Lung (tissue), 12 donors: ENCODE results near the gene IFT43. TPM values are rescaled to one million over a fixed set of nuclear protein-coding genes. Genes with fewer than 3 reads are reported as not detected.

Source experiments
- ATAC-seq: fragments of 200-7000 bp; cut with Tn5 transposase; one replicate; pipeline ENCODE4 v1.9.1; 2020; ENCODE audit warnings: moderate number of reproducible peaks; ENCODE audit not compliant: insufficient read depth, low FRiP score
- DNase-seq, 3 donors: peaks; one replicate each; pipeline ENCODE4 v3.0.0-alpha.2; 2013 to 2017
- H3K27ac ChIP-seq, 2 donors: one replicate each; pipeline ENCODE4 v1.5.1; 2013; ENCODE audit warnings: mild to moderate bottlenecking in 2 of 2, moderate library complexity in 2 of 2, control low read depth in 1 of 2, inconsistent platforms in 1 of 2, low read depth in 1 of 2, low read length in 1 of 2
- H3K27me3 ChIP-seq, 3 donors: one replicate each; pipeline ENCODE4 v1.5.1; 2013; ENCODE audit warnings: low read length in 2 of 3; ENCODE audit not compliant: control insufficient read depth in 3 of 3, insufficient read depth in 3 of 3
- H3K36me3 ChIP-seq, 4 donors: one replicate each; pipeline ENCODE4 v1.5.1; 2013; ENCODE audit warnings: low read length in 4 of 4, mild to moderate bottlenecking in 1 of 4, moderate library complexity in 1 of 4; ENCODE audit not compliant: control insufficient read depth in 4 of 4, insufficient read depth in 4 of 4
- H3K4me1 ChIP-seq, 5 donors: one replicate each; pipeline ENCODE4 v1.5.1; 2013; ENCODE audit warnings: low read length in 5 of 5, mild to moderate bottlenecking in 2 of 5, moderate library complexity in 1 of 5; ENCODE audit not compliant: control insufficient read depth in 5 of 5, insufficient read depth in 5 of 5
- H3K4me3 ChIP-seq: one replicate; pipeline ENCODE4 v1.5.1; 2013; ENCODE audit warnings: mild to moderate bottlenecking, control low read depth, moderate library complexity
- H3K9ac ChIP-seq, 2 donors: one replicate each; pipeline ENCODE4 v1.5.1; 2013; ENCODE audit warnings: low read length in 2 of 2, control low read depth in 1 of 2; ENCODE audit not compliant: insufficient read depth in 1 of 2
- H3K9me3 ChIP-seq, 4 donors: one replicate each; pipeline ENCODE4 v1.5.1; 2013; ENCODE audit warnings: low read length in 3 of 4, mild to moderate bottlenecking in 1 of 4, moderate library complexity in 1 of 4; ENCODE audit not compliant: control insufficient read depth in 4 of 4, insufficient read depth in 3 of 4
- WGBS, 2 donors: extraction: QIAGEN DNeasy Blood & Tissue Kit; methylation state at CpG; one replicate each; pipeline ENCODE4 v1.1.7; 2013; 5-methylcytosine and 5-hydroxymethylcytosine counted together
- polyA plus RNA-seq, 2 donors: library from polyadenylated mRNA; stranded (reverse); fragments of 200-250 nt; gene quantifications; one replicate each; pipeline ENCODE4 v1.2.1, GENCODE V29; 2013
- total RNA-seq, 2 donors: library from RNA; depleted of rRNA in 1 of 2; stranded (reverse); fragments of >200 nt in 1 of 2; gene quantifications; one replicate each; pipeline ENCODE4 v1.2.1, GENCODE V29; 2014 to 2021
- TF ChIP-seq, protein P1 (sequence below): IDR thresholded peaks from 2 replicates; pipeline ENCODE4 v1.5.1; 2012; ENCODE audit warnings: mild to moderate bottlenecking; ENCODE audit errors: control extremely low read depth, extremely low read depth
- donor health status: control.
- donor health status: control.
- donor health status: Bipolar disorder and iron deficiency.
- donor health status: healthy.
- donor health status: DM: yes; HTN: yes; CAD: no.

IFT43 gene
- total and polyA plus RNA-seq, 4 donors: 35.4 to 51.6 (median 40.4) TPM

DNA sequence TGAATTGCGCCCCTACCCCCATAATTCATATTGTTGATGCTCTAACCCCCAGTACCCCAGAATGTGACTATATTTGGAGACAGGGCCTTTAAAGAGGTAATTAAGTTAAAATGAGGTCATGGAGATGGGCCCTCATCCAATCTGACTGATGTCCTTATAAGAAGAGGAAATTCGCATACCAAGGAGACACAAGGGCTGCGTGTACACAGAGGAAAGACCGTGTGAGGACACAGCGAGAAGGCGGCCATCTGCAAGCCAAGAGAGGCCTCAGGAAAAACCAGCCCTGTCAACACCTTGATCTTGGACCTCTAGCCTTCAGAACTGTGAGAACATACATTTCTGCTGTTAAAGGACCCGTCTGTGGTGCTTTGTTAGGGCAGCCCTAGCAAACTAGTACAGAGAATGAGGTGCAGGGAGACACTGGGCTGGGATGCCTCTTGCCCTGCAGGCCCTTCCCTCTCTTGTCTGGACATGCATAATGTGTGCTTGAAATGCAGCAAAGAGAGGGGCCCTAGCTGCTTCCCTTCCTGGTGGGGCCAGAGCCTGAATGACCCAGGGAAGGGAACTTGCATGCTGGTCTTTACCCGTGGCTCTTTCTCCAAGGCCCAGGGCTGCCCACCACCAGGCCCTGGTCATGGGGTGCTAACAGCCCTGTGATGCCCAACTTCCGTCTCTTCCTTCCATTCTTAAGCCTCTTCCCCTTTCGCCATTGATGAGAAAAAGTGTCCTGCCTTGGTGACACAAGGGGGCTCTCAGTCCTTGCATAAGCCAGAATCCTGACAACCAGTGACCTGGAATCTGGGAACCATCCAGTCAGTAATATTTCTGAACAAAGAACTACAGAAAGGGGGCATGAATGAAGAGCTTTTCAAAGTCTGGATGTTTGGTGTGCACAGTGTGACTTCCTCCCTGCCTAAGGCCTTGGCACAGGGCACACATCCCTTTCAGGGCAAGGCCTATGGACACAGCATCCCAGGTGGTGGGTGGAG is 116.1 kb downstream of the IFT43 start:
- ATAC-seq: no peak
- H3K4me1 ChIP-seq: peaks cover 0 to 32% (median 13%) of the 10 kb centered on the region in 5 donors
- TF ChIP-seq, protein P1, sequence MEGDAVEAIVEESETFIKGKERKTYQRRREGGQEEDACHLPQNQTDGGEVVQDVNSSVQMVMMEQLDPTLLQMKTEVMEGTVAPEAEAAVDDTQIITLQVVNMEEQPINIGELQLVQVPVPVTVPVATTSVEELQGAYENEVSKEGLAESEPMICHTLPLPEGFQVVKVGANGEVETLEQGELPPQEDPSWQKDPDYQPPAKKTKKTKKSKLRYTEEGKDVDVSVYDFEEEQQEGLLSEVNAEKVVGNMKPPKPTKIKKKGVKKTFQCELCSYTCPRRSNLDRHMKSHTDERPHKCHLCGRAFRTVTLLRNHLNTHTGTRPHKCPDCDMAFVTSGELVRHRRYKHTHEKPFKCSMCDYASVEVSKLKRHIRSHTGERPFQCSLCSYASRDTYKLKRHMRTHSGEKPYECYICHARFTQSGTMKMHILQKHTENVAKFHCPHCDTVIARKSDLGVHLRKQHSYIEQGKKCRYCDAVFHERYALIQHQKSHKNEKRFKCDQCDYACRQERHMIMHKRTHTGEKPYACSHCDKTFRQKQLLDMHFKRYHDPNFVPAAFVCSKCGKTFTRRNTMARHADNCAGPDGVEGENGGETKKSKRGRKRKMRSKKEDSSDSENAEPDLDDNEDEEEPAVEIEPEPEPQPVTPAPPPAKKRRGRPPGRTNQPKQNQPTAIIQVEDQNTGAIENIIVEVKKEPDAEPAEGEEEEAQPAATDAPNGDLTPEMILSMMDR: no peak
- no peak overlapping the region for H3K9ac ChIP-seq
- peak; percentile 69 to 74 (median 73) for DNase-seq
- WGBS, 2 donors: 54 to 76% methylated on average over 10 of the region's 10 CpGs
- H3K27ac ChIP-seq: no peak overlapping the region
- H3K27me3 ChIP-seq: no peaks in the 10 kb centered on the region
- H3K36me3 ChIP-seq: no peaks in the 10 kb centered on the region
- H3K4me3 ChIP-seq: no peak overlapping the region
- no peaks in the 10 kb centered on the region for H3K9me3 ChIP-seq

DNA sequence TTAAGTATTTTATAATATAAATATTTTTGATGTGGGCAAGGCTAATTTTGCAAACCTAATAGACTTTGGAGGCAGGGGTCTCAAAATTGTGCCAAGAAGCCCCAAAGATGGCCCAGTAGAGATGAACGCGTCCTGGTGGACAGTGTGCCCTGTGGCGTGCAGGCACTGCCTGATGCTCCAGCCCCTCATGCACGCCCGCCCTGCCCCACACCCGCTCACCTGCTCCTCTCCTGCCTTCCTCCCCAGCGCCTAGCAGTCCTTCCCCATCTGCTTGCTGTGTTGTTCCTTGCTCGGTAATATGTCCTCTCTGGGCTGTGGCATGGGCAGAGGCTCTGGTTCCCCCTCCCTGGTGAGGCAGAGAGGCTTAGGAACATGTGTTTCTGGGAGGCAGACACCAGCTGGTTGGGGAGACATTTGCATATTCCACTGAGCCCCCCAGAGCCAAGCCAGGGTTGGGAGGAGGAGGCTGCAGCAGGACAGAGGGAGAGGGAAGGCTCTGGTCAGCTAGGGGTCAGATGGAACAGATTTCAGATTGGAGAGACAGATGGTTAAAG is 119.3 kb downstream of the IFT43 start:
- Histone ChIP-seq H3K4me1 (peaks cover 0 to 32% (median 13%) of the 10 kb centered on the region in 5 donors), H3K27ac (no peak overlapping the region), H3K27me3 (no peaks in the 10 kb centered on the region), H3K9ac (no peak overlapping the region), H3K9me3 (no peaks in the 10 kb centered on the region), H3K36me3 (no peaks in the 10 kb centered on the region), H3K4me3 (no peak overlapping the region)
- 83 to 84% methylated on average over 8 of the region's 8 CpGs for WGBS, 2 donors
- ATAC-seq (no peak), DNase-seq (no peak)
- TF ChIP-seq, protein P1: no peak

DNA sequence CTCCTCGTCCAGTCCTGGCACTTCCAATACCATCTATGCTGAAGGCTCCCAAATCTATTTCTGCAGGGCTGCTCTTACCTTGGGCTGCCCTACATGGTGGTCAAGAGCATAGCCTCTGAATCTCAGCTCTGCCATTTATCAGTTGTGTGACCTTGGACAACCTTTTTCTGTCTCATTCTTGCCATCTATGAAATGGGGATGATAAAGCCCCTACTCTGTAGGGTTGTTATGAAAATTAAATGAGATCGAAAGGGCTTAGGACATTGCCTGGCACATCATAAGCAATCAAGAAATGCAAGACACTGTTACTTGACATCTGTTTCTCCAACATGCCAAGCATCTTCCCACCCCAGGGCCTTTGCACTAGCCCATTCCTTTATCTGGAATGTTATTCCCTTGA is 120.6 kb downstream of the IFT43 start:
- DNase-seq (no peak), ATAC-seq (no peak)
- no peak overlapping the region for H3K4me3 ChIP-seq
- H3K27ac ChIP-seq: no peak overlapping the region
- H3K36me3 ChIP-seq: no peaks in the 10 kb centered on the region
- TF ChIP-seq, protein P1: no peak
- H3K27me3 ChIP-seq: no peaks in the 10 kb centered on the region
- 84 to 91% methylated on average over 2 of the region's 2 CpGs for WGBS, 2 donors
- no peaks in the 10 kb centered on the region for H3K9me3 ChIP-seq
- peaks cover 0 to 18% (median 8%) of the 10 kb centered on the region in 5 donors for H3K4me1 ChIP-seq
- no peak overlapping the region for H3K9ac ChIP-seq
